ENCODE data around the gene PMFBP1.
"Not testable (repeated sequence)": the region's sequence is repeated elsewhere in the genome, so short reads cannot be mapped to it uniquely, and the experiment has no call there.

The PMFBP1 gene

DNA sequence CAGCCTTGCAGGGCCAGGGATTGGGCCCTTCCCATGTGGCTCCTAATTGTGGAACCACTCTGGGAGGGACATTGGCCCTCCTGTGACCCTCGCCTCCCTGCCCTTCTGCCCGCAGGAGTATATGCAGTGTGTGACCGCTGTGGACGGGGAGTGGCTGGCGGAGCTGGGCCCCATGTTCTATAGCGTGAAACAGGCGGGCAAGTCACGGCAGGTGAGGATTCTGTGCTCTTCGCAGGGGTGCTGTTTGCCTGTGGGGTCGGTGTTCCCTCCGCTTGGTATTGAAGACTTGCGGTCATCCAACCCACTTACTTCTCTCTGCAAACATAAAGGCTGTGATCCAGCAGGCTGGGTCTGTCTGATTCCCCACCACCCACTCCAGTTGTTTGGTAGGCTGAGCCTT is 62.7 kb downstream of the PMFBP1 start:
- no peak for DNase-seq (ENCODE audit: low read depth in 2 of 3, low spot score in 1 of 3)

DNA sequence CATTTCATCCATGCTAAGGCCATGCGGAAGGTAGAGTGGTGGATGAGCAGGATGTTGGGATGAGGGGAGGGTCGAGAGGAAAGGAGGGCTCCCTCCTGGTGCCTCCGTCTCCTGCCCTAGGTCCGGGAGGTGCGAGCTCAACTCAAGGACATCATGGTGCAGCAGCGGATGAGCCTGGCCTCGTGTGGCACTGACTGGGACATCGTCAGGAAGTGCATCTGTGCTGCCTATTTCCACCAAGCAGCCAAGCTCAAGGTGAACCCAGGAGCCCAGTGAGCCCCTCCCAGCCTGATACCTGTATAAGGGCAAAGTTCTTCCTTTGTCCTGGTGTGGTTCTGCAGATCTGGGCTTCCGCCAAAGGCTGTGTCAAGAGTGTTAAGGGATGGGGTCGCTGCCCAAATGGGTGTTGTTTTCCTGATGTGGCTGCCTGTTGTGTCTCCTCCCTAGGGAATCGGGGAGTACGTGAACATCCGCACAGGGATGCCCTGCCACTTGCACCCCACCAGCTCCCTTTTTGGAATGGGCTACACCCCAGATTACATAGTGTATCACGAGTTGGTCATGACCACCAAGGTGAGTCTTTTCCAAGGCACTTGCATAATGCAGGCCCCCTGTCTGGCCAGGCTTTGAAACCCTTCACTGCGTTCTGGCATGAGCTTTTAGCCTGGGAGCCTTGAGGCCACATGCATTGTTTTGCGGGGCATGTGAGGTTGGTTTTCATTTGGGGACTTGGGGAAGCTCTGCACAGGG is 63.4 kb downstream of the PMFBP1 start:
- DNase-seq (ENCODE audit: low read depth in 2 of 3, low spot score in 1 of 3), result no peak

DNA sequence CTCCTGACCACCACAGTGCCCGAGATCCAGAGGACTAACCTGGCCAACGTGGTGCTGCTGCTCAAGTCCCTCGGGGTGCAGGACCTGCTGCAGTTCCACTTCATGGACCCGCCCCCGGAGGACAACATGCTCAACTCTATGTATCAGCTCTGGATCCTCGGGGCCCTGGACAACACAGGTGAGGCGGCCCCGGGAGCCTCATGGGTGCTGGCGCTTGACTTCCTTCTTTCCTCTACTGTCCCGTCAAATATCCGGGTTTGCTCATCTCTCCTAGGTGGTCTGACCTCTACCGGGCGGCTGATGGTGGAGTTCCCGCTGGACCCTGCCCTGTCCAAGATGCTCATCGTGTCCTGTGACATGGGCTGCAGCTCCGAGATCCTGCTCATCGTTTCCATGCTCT is 64.6 kb downstream of the PMFBP1 start:
- no peak for DNase-seq (ENCODE audit: low read depth in 2 of 3, low spot score in 1 of 3)

DNA sequence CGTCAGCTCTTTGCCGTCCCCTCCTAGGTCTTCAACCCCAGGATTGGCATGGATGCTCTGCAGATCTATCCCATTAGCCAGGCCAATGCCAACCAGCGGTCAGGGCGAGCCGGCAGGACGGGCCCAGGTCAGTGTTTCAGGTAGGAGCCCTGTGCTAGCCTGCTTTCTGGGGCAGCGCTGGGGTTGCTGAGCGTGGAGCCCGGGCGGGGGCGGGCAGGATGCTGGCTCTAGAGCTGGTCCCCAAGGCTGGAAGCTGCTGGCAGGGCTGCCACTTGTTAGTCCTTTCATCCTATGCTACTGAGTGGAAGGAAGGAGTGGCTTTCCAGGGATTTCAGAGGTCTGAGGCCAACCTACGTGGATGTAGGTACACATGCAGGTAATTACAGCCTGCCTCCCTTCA is 66.0 kb downstream of the PMFBP1 start:
- no peak for DNase-seq (ENCODE audit: low read depth in 2 of 3, low spot score in 1 of 3)

DNA sequence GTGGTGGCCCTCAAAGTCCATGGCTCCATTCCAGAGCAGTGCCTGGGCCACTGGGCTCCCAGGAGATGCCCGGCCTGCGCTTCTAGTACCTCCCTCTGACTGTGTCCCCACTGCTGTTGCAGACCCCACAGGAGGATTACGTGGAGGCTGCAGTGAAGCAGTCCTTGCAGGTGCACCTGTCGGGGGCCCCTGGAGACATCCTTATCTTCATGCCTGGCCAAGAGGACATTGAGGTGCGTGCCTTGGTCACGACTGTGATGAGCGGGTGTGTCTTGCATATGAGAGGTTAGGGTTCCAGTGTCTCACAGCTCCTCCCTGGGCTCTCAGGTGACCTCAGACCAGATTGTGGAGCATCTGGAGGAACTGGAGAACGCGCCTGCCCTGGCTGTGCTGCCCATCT is 67.0 kb downstream of the PMFBP1 start:
- no peak for DNase-seq (ENCODE audit: low read depth in 2 of 3, low spot score in 1 of 3)

DNA sequence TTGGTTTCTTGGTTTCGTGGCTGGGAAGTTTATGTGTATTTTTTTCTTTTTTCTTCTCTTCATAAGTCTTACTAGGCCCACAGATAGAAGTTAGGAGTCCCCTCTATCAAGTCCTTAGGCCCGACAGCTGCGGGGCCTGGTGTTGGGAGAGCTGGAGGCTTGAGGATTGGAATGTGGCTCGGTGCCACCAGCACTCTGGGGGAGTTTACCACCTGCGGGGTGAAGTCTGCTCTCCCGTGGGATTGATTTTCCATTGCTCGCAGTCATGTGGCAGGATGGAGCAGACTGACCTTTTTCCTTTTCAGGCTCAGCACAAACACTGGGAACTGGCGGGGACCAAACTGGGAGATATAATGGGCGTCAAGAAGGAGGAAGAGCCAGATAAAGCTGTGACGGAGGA is 70.8 kb downstream of the PMFBP1 start:
- no peak for DNase-seq (ENCODE audit: low read depth in 2 of 3, low spot score in 1 of 3)

DNA sequence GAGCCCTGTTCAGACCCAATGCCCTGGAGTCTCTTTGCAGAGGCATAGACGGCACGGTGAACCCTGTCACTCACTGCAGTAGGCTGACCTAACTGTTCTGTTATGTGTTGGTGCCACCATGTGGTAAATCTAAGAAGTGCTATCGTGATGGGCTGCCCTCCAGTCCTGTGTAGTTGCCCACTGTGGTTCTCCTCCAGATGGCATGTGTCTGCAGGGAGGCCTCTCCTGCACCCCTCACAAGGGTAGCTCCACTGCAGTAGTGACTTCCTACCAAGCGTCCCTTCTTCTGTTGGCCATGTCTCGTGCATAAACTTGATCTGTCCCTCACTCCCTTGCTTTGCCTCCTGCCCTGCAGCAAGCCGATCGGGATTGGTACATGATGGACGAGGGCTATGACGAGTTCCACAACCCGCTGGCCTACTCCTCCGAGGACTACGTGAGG is 72.6 kb downstream of the PMFBP1 start:
- DNase-seq (ENCODE audit: low read depth in 2 of 3, low spot score in 1 of 3), result peak; percentile 20 to 45 (median 21)

DNA sequence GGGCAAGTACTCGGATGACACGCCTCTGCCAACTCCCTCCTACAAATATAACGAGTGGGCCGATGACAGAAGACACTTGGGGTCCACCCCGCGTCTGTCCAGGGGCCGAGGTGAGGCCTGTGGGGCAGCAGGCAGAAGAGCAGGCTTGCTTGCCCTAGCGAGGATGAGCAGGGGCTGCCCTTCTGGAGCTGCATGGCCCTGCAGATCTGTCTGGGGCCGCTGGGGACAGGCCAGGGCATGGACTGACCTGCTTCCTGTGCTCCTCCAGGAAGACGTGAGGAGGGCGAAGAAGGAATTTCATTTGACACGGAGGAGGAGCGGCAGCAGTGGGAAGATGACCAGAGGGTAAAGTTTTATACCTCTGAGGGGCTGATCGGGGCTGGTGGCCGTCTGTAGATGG is 73.0 kb downstream of the PMFBP1 start:
- no peak for DNase-seq (ENCODE audit: low read depth in 2 of 3, low spot score in 1 of 3)

DNA sequence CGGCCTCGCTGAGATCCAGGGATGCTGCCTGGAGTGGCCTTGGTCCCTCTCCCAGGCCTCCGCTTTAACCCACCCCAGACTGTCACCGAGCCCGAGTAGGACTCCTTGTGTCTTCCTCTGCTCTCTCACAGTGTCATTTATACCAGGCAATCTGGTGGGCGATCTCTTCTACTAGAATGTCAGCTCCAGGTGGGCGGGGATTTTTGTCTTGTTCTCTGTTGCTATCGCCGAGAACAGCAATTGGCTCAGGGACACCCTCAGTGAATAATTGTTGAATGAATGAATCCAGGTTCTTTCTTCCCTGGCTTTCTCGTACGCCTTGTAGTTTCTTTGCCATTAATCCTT is 77.7 kb downstream of the PMFBP1 start:
- DNase-seq (ENCODE audit: low read depth in 2 of 3, low spot score in 1 of 3), result peak; percentile 12 to 19 (median 16)

DNA sequence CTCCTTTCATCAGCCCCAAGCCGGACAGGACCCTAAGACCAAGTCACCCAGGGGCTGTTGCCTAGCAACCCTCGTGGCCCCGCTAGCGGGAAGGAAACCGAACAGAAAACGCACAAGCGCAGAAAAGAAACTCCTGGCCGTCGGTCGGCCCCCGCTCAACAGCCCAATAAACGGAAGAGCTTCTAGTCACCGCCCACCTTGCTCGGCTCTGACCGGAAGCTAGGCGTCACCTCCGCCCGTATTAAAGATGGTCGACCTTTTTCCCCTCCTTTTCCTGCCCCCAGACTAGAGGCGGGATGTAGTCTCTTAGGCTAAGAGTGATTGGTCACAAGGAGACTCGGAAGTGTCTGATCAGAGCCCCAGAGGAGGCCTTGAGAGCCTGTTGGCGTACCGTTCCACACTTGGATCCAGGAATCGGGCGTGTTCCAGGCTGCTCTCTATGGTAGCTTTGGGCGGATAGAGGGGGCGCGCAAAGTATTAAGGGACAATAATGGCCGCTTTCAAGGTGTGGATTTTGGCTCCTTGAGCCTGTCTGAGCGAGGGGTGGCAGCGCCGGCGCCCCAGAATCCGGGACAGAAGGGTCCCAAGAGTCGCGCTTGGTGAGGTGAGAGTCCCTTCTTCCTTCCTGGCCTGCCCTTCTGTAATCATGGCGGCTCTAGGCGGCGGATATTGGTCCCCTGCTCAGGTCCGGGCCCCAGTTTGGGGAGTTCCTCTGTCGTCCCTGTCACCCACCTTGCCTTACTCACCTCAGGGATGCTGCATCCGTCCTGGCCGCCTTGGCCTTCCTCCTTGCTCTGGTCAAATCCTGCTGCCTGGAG is 78.3 kb downstream of the PMFBP1 start, which contains the start of the genes DHX38 and TXNL4B:
TSS of gene DHX38 (plus strand) at position 400 of the 818 bp plus-strand sequence. CDS start 2,311 bp downstream, outside the sequence.
TSS of gene TXNL4B (minus strand) at position 173 of the 818 bp plus-strand sequence. CDS start 2,871 bp downstream, outside the sequence.
- peak; percentile 81 to 88 (median 85) for DNase-seq (ENCODE audit: low read depth in 2 of 3, low spot score in 1 of 3)

DNA sequence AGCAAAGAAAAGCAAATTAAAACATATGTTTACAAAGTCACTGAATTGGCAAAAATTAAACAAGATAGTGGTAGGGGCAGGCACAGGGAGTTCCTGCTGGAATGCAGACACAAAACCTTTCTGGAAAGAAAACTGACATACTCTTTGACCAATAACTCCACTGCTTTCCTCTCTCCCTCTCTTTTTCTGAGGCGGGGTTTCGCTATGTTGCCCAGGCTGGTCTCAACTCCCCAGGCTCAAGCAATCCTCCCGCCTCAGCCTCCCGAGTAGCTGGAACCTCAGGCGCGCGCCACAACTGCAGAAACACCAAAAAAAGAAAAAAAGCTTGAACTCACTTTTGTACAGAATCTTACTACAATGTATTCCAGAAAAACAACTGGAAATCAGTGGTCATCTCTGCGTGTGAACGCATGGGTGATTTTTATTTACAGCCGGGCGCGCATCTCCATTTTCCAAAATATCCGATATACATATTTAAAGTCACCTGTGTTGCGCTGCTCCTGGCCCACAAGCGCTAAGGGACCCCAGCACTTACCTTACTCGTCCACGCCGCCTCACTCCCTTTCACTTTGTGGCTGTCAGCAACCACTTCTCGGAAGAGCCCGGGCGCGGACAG is 79.0 kb downstream of the PMFBP1 start:
- no peak for DNase-seq (ENCODE audit: low read depth in 2 of 3, low spot score in 1 of 3)

DNA sequence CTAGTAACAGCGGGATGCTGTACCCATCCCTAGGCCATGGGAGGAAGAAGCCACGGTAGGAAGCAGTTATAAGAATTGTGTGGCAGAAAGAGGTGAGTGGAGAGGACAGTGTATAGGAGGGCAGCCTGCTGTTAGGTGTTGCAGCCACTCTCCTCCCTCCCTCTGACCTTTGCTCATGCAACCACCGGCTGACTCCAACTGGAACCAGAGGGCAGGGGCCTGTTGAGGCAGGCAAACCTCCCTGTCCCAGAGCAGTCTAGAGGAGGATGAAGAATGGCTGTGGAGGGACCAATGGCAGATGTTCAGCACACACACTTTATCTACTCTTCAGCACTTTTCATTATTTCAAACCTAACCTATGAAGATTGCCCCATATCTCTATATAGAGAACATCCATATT is 80.7 kb downstream of the PMFBP1 start:
- DNase-seq (ENCODE audit: low read depth in 2 of 3, low spot score in 1 of 3), result no peak

DNA sequence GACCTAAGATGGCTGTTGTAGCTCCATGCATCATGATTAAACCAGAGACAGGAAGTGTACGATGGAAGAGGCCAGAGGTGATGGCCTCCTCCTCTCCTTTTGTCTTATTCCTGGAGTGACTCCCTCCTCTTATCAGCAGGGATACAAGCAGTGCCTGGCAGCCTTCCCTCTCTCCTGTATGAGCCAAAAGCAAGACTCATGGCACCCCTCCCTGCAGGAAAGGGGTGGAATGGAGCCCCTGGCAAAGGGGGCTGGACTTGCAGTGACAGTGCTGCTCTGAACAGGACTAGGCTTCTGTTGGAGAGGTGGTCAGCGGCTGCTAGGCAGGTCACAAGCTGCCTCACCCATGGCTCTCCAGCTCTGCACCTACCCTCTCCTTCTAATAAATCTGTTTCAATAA is 87.0 kb downstream of the PMFBP1 start:
- no peak for DNase-seq (ENCODE audit: low read depth in 2 of 3, low spot score in 1 of 3)

DNA sequence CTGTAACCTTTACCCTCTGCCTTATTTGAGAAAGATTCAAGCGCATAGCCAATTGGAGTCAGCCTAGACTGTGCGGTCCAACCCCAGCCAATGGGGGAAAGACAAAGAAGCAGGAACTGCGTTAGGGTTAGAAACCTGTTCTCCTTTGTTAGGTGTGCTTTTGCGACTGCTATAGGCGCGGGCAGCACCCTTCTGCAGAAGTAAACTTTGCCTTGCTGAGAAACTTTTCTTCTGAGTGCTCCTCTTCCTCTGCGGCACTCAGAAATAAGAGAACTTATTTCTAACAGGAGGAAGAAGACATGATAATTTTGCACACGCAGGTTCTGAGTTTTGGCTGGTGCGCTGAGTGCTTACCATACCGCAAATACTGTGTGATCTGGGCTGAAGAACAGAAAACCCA is 87.5 kb downstream of the PMFBP1 start:
- no peak for DNase-seq (ENCODE audit: low read depth in 2 of 3, low spot score in 1 of 3)

DNA sequence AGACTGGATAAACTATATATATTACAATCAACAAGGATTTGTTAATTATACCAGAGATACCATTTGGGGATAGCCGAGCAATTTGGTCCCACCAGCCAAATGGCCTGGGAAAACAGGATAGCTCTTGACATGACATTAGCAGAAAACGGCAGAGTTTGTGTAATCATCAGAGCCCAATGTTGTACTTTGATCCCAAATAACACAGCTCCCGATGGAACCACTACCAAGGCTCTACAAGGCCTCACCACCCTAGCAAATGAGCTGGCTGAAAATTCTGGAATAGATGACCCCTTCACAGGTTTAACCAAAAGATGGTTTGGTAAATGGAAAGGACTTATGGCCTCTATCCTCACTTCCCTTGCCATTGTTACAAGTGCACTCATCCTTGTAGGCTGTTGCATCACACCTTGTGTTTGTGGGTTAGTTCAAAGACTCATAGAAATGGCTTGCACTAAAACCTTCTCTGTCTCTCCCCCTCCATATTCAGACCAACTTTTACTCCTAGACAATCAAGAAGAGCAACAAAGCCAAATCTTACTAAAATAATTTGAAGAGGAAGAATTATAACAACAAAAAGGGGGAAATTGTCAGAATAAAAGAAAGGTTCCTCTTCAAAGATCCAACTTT is 88.1 kb downstream of the PMFBP1 start:
- DNase-seq (ENCODE audit: low read depth in 2 of 3, low spot score in 1 of 3), result no peak

DNA sequence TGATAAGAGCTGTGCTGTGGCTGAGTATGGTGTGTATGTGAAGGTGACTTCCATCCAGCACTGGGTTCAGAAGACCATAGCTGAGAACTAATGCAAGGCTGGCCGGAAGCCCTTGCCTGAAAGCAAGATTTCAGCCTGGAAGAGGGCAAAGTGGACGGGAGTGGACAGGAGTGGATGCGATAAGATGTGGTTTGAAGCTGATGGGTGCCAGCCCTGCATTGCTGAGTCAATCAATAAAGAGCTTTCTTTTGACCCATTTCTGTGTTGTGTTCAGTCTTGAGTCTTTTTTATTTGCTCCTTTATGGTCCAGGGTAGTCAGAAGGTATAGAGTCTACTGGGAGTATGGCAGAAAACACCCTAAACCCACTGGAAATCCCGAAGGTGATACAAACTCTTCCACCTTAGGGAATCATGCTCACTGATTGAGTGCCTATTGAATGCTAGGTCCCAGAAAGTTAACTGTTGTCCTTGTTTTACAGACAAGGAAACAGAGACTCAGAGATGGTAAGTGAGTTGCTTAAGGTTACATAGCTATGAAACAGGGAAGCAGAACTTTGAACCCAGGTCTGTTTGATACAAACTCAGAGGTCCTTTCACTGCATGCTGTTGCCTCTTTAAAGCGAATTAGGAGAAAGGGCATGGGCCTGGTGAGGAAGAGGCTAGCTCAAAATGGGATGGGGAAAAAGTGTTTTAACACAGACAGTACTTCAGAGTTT is 94.8 kb downstream of the PMFBP1 start:
- DNase-seq (ENCODE audit: low read depth in 2 of 3, low spot score in 1 of 3), result not testable (repeated sequence)

DNA sequence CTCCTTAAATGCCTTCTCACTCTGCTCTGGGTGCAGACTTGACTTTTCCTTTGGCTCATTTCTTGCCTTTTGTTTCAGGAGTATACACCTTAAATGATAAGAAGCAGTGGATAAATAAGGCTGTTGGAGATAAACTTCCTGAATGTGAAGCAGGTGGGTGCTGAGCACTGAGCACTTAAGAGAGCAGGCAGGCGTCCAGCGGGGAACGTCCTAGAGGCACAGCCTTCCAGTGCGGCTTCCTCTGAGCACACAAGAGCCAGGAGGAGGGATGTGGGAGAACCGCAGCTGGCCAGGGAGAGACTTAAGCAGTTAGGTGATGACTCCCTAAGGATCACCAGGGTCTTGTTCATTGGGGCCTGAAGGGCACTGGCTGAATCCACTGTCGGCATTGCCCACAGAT is 96.9 kb downstream of the PMFBP1 start:
- DNase-seq (ENCODE audit: low read depth in 2 of 3, low spot score in 1 of 3), result not testable (repeated sequence)

DNA sequence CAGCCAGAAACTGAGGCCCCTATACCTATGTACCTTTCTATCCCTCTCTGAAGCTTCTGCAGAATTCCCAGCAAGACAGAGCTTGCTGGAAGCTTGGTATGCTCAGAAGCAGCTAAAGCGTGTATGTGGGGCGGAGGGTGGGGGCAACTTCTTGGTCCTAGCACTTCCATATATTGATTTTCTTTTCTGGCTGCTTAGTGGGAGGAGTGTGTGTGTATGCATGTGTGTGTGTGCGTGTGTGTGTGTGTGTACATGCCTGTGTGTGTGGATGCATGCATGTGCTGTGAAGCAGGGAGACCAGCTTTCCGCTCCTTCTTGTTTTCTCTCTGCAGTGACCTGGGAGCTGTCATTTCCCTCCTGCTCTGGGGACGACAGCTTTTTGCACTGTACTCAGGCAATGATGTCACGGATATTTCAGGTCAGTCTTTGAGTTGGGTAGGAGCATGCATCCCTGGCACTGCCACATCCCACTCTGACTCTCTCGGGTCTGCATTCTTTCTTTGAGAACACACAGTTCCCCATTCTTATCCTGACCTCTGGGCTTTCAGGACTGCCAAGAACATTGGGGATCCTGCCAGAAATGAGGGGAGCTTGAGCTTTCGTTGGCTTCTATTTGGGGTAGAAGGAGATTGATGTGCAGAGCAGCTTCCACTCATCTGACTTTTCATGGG is 98.3 kb downstream of the PMFBP1 start:
- DNase-seq (ENCODE audit: low read depth in 2 of 3, low spot score in 1 of 3), result no peak

DNA sequence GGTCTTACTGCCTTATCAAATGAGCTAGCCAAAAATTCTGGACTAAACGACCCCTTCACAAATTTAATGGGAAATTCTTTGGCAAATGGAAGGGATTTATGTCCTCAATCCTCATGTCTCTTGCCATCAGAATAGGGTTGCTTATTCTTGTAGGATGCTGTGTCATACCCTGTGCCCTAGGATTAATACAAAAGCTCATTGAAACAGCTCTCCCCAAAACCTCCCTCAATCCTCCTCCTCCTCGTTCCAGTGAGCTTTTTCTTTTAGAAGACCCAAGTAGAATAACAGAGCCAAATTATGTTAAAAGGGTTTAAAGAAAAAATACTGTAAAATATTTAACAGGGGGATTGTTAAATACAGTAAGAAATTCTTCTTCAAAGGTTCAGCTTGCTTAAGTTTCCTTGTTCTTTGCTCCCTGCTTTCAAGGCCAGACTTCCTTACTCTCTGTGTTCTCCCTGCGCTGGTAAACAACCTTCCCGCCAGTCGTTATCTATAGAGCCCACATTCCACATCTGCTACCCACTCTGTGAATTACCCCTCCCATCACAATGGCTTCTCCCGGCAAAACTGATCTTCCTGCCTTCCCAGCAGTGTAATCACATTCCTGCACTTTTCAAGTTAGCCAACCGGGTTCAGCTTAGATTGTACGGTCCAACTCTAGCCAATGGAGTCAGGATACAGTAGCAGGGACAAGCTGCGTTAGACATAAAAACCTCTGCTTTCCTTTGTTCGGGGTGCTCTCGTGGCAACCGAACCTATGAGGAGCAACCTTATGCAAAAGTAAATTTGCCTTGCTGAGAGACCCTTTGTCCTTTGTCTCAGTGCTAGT is 99.2 kb downstream of the PMFBP1 start:
- no peak for DNase-seq (ENCODE audit: low read depth in 2 of 3, low spot score in 1 of 3)
